SU-DHL-6 (cell line): ENCODE results near the gene WDR36.

Source experiments
- CTCF ChIP-seq: fragments of 200-600 bp; sonication (generic); IDR thresholded peaks from one replicate; pipeline ENCODE4 v1.5.1; 2017; ENCODE audit warnings: antibody characterized with exemption, mild to moderate bottlenecking, low read length, moderate library complexity; ENCODE audit not compliant: insufficient read depth, poor library complexity, severe bottlenecking
- EZH2phosphoT487 ChIP-seq: fragments of 200-600 bp; sonication (generic), shearing (Covaris generic); conservative IDR thresholded peaks from 2 replicates; pipeline ENCODE4 v1.6.1; 2018; ENCODE audit warnings: mild to moderate bottlenecking, antibody characterized with exemption, low read length, moderate library complexity, mixed read lengths

- no peak for TF ChIP-seq CTCF
- no peak for TF ChIP-seq EZH2phosphoT487
Measured at GRCh38 chr5:111124793-111125192, 32.6 kb downstream of the WDR36 start.
